Mucosa of gallbladder (tissue), 1 donor: ENCODE data around the gene CRYBA2. TPM values are rescaled to one million over a fixed set of nuclear protein-coding genes. Genes with fewer than 3 reads are reported as not detected.

ENCODE experiments used
- DNase-seq: peaks from one replicate; pipeline ENCODE4 v3.0.0-alpha.2; 2020; ENCODE audit warnings: low spot score
- total RNA-seq: library from RNA; stranded (reverse); gene quantifications from one replicate; pipeline ENCODE4 v1.2.1, GENCODE V29; 2021
- donor health status: DM: no; HTN: no; CAD: no.

The CRYBA2 gene
- total RNA-seq, 1 donor from 2014 or later = not detected

GRCh38 chr2:218956039-218956438 lies 37.2 kb downstream of the CRYBA2 start:
- no peak for DNase-seq

GRCh38 chr2:218954541-218955300 lies 38.5 kb downstream of the CRYBA2 start:
- DNase-seq = no peak

- DNase-seq = no peak
Measured at GRCh38 chr2:218953366-218953954, 39.8 kb downstream of the CRYBA2 start.

GRCh38 chr2:218952160-218952559 lies 41.1 kb downstream of the CRYBA2 start:
- no peak for DNase-seq

- DNase-seq = no peak
Measured at GRCh38 chr2:218946621-218947020, 46.6 kb downstream of the CRYBA2 start.

- DNase-seq = no peak
Measured at GRCh38 chr2:218944759-218945404, 48.3 kb downstream of the CRYBA2 start.

Other genes with a start within 250 kb of the CRYBA2 start
- gene CYP27A1, start 211.3 kb downstream of the CRYBA2 start, total RNA-seq = 20.4 TPM
- gene PRKAG3, start 161.6 kb downstream of the CRYBA2 start, total RNA-seq = not detected
- 1.5 TPM for gene WNT6, start 133.6 kb downstream of the CRYBA2 start, total RNA-seq
- 0.12 TPM for gene WNT10A, start 112.6 kb downstream of the CRYBA2 start, total RNA-seq
- gene CDK5R2, start 33.8 kb downstream of the CRYBA2 start, total RNA-seq = 0.14 TPM
- not detected for gene FEV, start 8.2 kb downstream of the CRYBA2 start, total RNA-seq
- gene CFAP65, start 48.1 kb upstream of the CRYBA2 start, total RNA-seq = 0.29 TPM
- 12.8 TPM for gene IHH, start 67.5 kb upstream of the CRYBA2 start, total RNA-seq
- gene NHEJ1, start 167.4 kb upstream of the CRYBA2 start, total RNA-seq = 8.7 TPM
- 4.7 TPM for gene SLC23A3, start 176.6 kb upstream of the CRYBA2 start, total RNA-seq
- gene CNPPD1, start 183.5 kb upstream of the CRYBA2 start, total RNA-seq = 81.2 TPM
- gene RETREG2, start 184.9 kb upstream of the CRYBA2 start, total RNA-seq = 116 TPM
- gene ZFAND2B, start 213.4 kb upstream of the CRYBA2 start, total RNA-seq = 52.6 TPM
- 65.8 TPM for gene ABCB6, start 225.5 kb upstream of the CRYBA2 start, total RNA-seq
- 73.1 TPM for gene ATG9A, start 236.2 kb upstream of the CRYBA2 start, total RNA-seq
- gene ANKZF1, start 236.4 kb upstream of the CRYBA2 start, total RNA-seq = 74.4 TPM